ENCODE data around the gene SLC38A6. TPM values are rescaled to one million over a fixed set of nuclear protein-coding genes. Genes with fewer than 3 reads are reported as not detected.

Gene SLC38A6
- total RNA-seq, 1 experiment from 2014 or later: 28.0 TPM

DNA sequence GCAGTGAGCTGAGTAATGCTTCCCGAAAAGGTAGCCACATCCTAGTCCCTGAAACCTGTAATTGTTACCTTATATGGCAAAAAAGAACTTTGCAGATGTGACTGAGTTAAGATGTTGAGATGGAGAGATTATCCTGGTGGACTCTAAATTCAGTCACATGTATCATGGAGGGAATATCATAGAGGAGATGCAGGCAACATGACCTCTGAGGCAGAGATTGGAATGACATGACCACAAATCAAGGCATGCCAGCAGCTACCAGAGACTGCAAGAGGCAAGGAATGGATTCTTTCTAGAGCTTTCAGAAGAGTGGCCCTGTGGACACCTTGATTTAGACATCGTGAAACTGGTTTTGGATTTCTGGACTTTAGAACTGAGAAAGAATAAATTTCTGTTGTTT is 18.5 kb downstream of the SLC38A6 start:
- H3K27me3 ChIP-seq (replicated peaks; ENCODE audit: insufficient read depth, low read depth, low read length, poor library complexity): no peaks in the 10 kb centered on the region
- intact Hi-C loops (cut with micrococcal nuclease; ENCODE audit: unreplicated experiment): no loop called here
- H3K27ac ChIP-seq (ENCODE audit: low read depth, low read length, poor library complexity, severe bottlenecking): no peak overlapping the region
- H3K4me1 ChIP-seq (ENCODE audit: insufficient read depth, low read length, poor library complexity, severe bottlenecking): no peaks in the 10 kb centered on the region
- POLR2A ChIA-PET (ENCODE audit: low non-redundant PET): no interaction called here
- H3K36me3 ChIP-seq (ENCODE audit: insufficient read depth, low read length, poor library complexity, severe bottlenecking): no peaks in the 10 kb centered on the region
- H3K9me3 ChIP-seq (ENCODE audit: low read depth, low read length, poor library complexity, severe bottlenecking): no peaks in the 10 kb centered on the region
- H3K4me3 ChIP-seq (ENCODE audit: low read depth, low read length, poor library complexity, severe bottlenecking): no peak overlapping the region
- no TSS peak for BruUV-seq (replicated peaks)
- TF ChIP-seq, protein P1, sequence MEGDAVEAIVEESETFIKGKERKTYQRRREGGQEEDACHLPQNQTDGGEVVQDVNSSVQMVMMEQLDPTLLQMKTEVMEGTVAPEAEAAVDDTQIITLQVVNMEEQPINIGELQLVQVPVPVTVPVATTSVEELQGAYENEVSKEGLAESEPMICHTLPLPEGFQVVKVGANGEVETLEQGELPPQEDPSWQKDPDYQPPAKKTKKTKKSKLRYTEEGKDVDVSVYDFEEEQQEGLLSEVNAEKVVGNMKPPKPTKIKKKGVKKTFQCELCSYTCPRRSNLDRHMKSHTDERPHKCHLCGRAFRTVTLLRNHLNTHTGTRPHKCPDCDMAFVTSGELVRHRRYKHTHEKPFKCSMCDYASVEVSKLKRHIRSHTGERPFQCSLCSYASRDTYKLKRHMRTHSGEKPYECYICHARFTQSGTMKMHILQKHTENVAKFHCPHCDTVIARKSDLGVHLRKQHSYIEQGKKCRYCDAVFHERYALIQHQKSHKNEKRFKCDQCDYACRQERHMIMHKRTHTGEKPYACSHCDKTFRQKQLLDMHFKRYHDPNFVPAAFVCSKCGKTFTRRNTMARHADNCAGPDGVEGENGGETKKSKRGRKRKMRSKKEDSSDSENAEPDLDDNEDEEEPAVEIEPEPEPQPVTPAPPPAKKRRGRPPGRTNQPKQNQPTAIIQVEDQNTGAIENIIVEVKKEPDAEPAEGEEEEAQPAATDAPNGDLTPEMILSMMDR (conservative IDR thresholded peaks at IDR 0.05; ENCODE audit: low read depth, low read length): no peak
- TF ChIP-seq EZH2 (IDR thresholded peaks at IDR 0.05; ENCODE audit: borderline replicate concordance, low read depth, low read length, poor library complexity, severe bottlenecking): no peak
- CTCF ChIA-PET: no interaction called here
- no peak for DNase-seq (ENCODE audit: low spot score)

DNA sequence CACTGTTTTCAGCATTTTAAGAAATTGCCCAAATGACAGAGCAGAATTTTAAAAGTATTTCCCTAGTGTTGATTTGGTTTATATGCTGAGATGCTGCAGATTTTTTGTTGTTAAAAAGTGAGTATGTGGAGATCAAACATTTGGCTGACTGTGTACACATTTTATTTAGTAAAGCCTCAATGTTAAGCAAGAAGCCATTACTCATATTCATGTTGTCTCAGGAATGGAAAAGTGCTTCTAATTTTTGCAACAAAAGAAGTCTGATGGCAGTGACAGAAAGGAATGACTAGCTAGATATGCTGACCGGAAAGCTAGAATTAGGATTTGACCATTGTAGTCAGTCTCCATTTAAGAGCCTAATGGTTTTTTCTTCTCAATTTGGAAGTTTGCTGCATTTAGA is 22.5 kb downstream of the SLC38A6 start:
- TF ChIP-seq, protein P1 (conservative IDR thresholded peaks at IDR 0.05; ENCODE audit: low read depth, low read length): no peak
- no peak for TF ChIP-seq EZH2 (IDR thresholded peaks at IDR 0.05; ENCODE audit: borderline replicate concordance, low read depth, low read length, poor library complexity, severe bottlenecking)
- BruUV-seq (replicated peaks): no TSS peak
- H3K27me3 ChIP-seq (replicated peaks; ENCODE audit: insufficient read depth, low read depth, low read length, poor library complexity): no peaks in the 10 kb centered on the region
- no peak for DNase-seq (ENCODE audit: low spot score)
- no peaks in the 10 kb centered on the region for H3K4me1 ChIP-seq (ENCODE audit: insufficient read depth, low read length, poor library complexity, severe bottlenecking)
- POLR2A ChIA-PET (ENCODE audit: low non-redundant PET): no interaction called here
- no peaks in the 10 kb centered on the region for H3K36me3 ChIP-seq (ENCODE audit: insufficient read depth, low read length, poor library complexity, severe bottlenecking)
- intact Hi-C loops (cut with micrococcal nuclease; ENCODE audit: unreplicated experiment): no loop called here
- CTCF ChIA-PET: no interaction called here
- no peak overlapping the region for H3K4me3 ChIP-seq (ENCODE audit: low read depth, low read length, poor library complexity, severe bottlenecking)
- no peak overlapping the region for H3K27ac ChIP-seq (ENCODE audit: low read depth, low read length, poor library complexity, severe bottlenecking)
- no peaks in the 10 kb centered on the region for H3K9me3 ChIP-seq (ENCODE audit: low read depth, low read length, poor library complexity, severe bottlenecking)

DNA sequence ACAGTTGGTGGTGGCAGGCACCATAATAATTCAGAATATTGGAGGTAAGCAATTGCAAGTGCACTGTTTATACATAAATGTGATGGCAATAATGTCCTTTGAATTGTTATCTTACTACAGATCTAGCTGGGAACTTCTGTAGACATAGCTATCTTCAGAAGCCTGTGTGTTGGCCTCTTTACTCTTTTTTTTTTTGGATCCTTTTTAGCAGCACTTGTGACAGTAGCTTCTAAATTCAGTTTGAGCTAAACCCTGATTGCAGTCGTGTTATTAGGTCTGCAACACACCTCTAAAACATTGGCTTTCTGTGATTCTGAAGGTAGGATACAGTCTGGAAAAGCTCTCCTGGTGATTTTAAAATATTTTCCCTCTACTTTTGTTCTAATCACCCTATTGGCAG is 38.5 kb downstream of the SLC38A6 start:
- ChIA-PET POLR2A (ENCODE audit: low non-redundant PET) (no interaction called here), CTCF (no interaction called here)
- no peak overlapping the region for H3K4me3 ChIP-seq (ENCODE audit: low read depth, low read length, poor library complexity, severe bottlenecking)
- BruUV-seq (replicated peaks): no TSS peak
- DNase-seq (ENCODE audit: low spot score): no peak
- intact Hi-C loops (cut with micrococcal nuclease; ENCODE audit: unreplicated experiment): no loop called here
- peaks cover 9% of the 10 kb centered on the region for H3K4me1 ChIP-seq (ENCODE audit: insufficient read depth, low read length, poor library complexity, severe bottlenecking)
- TF ChIP-seq, protein P1 (conservative IDR thresholded peaks at IDR 0.05; ENCODE audit: low read depth, low read length): no peak
- TF ChIP-seq EZH2 (IDR thresholded peaks at IDR 0.05; ENCODE audit: borderline replicate concordance, low read depth, low read length, poor library complexity, severe bottlenecking): no peak
- H3K27me3 ChIP-seq (replicated peaks; ENCODE audit: insufficient read depth, low read depth, low read length, poor library complexity): no peaks in the 10 kb centered on the region
- H3K27ac ChIP-seq (ENCODE audit: low read depth, low read length, poor library complexity, severe bottlenecking): no peak overlapping the region
- H3K9me3 ChIP-seq (ENCODE audit: low read depth, low read length, poor library complexity, severe bottlenecking): no peaks in the 10 kb centered on the region
- no peaks in the 10 kb centered on the region for H3K36me3 ChIP-seq (ENCODE audit: insufficient read depth, low read length, poor library complexity, severe bottlenecking)

All from A673 (cell line).